HG03342 (cell line): Measurements from ENCODE around the gene COMP.
"Not testable (repeated sequence)": the region's sequence is repeated elsewhere in the genome, so short reads cannot be mapped to it uniquely, and the experiment has no call there.

ENCODE experiments used
- ATAC-seq: cut with Tn5 transposase; IDR thresholded peaks from one replicate; pipeline ENCODE4 v1.9.1; 2021; ENCODE audit warnings: mild to moderate bottlenecking, moderate library complexity; ENCODE audit not compliant: unreplicated experiment

The COMP gene

DNA sequence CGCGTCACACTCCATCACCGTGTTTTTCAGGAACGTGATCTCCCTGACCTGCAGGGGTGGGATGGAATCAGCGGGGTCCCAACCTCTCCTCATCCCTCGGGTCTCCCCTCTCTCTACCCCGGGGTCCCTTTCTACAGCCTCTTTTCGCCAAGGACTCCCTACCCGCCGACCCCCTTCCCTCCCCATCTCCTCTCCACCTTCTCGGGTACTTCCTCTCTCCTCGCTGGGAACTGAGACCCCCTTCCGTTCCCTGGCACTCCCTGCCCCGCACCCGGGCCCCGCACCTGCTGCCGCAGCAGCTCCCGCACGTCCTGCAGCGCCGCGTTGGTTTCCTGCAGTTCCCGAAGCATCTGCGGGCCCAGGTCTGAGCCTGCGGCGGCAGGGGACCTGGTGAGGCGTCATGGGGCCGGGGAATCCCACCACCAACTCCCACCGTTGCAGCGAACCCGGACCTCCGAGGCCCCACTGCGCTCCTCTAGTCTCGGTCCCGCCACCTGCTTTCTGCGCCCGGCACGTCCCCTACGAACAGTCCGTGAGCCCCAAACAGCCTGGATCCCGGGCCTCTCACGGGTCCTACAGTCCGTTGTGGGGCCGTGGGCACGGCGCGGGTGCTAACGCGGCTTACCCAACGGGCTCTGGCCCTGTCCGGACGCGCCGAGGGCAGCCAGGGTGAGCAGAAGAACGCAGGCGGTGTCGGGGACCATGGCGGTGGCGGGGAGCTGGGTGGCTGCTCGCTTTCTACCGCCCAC lies at the start of gene COMP:
Gene COMP (minus strand): TSS at position 740 of the 749 bp plus-strand sequence. CDS start 36 bp downstream, at position 704.
- no peak for ATAC-seq

DNA sequence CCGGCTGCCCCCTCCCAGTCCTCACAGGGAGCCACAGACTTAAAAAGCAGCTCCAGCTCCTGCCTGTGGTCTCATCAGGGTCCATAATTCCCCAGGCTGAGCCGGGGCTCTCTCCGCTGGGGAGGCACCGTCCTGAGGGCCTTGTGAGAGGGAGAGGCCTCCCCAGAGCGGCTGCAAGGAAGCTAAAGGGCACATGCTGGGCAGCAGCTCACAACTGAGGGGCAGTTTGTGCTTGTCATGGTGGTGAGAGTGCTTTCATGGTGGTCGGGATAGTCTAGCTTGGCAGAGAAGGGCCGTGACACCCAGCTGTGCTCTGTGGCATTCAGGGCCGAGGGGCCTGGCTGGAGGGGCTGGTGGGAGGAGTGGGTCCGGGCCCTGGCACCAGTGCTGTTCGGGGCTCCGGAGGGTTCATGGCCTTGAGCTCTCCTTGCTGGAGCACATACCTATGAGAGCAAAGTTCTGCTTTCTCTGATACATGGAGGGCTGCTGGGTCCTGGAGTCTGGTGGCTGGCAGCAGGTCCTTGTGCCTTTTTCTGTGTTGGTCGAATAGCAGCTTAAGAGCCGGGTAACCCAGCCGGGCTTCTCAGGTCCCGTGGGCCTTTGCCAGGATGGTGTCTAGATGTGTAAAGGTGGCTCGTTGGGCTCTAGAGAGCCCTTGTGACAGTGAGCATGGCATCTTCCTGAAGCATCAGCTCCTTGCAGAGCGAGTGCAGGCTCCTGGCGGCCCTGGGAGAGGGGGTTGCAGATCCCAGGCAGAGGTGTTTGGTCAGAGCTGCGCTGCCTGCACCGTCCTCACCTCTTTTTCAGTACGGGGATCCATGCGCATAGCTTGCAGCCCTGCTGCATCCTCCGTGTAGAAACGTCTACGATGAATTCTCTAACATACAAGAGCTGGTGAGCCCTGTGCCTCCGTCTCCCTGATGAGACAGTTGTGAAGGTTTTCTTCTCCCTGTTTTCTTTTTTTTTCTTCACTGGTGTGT lies 49.5 kb upstream of the COMP start:
- no peak for ATAC-seq

GRCh38 chr19:18839465-18840287 lies 48.6 kb upstream of the COMP start:
- no peak for ATAC-seq

GRCh38 chr19:18834644-18834984 lies 43.5 kb upstream of the COMP start:
- no peak for ATAC-seq

GRCh38 chr19:18833849-18834643 lies 42.9 kb upstream of the COMP start:
- ATAC-seq: no peak

GRCh38 chr19:18833141-18833476 lies 42.0 kb upstream of the COMP start:
- ATAC-seq: no peak

DNA sequence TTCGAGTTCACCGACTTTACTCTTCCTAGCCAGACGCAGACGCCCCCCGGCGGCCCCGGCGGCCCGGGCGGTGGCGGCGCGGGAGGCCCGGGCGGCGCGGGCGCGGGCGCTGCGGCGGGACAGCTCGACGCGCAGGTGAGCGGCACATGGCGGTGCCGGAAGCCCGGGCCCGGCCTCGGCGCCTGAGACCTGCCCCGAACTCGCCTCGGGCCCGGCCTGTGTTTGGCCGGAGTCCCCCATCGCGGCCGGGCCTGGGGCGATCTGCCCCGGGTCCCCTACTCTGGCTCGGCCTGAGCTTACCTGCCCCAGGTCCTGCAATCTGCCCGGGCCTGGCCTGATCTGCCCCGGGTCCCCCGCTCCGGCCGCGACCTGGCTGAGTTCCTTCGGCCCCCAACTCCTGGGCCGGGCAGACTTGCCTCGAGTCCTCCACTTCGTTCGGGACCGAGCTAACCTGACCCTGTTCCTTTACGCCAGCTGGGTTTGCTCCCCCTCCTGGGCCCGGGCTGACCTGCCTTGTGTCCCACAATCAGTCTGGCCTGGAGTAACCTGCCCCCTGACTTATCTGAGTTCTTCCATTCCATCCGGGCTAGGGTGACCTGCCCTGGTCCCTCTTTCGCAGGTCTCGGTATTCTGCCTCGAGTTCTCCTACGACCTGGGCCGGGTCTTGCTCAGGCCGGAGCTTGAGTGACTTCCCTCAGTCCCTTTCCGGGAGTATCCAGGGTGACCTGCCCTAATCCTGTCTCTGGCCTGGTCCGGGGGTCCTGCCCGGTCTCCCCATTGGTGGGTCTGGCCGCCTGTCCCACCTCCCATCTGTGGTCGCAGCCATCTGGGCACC lies 41.4 kb upstream of the COMP start:
- peak; percentile 25 for ATAC-seq

GRCh38 chr19:18831524-18832305 lies 40.6 kb upstream of the COMP start, which contains the start of gene UPF1:
UPF1 (plus strand) TSS chr19:18831959; CDS start chr19:18832210, 251 bp downstream.
- peak; percentile 81 for ATAC-seq

- ATAC-seq: no peak
Observed at GRCh38 chr19:18830488-18830887, 39.4 kb upstream of the COMP start.

- ATAC-seq: no peak
Observed at GRCh38 chr19:18828786-18829185, 37.7 kb upstream of the COMP start.

GRCh38 chr19:18817574-18817973 lies 26.5 kb upstream of the COMP start:
- ATAC-seq: no peak

- ATAC-seq: not testable (repeated sequence)
Observed at GRCh38 chr19:18816645-18817044, 25.5 kb upstream of the COMP start.

GRCh38 chr19:18815673-18816072 lies 24.6 kb upstream of the COMP start:
- no peak for ATAC-seq

GRCh38 chr19:18814063-18814462 lies 23.0 kb upstream of the COMP start:
- no peak for ATAC-seq

- not testable (repeated sequence) for ATAC-seq
Observed at GRCh38 chr19:18811638-18812037, 20.5 kb upstream of the COMP start.

- ATAC-seq: no peak
Observed at GRCh38 chr19:18809149-18809868, 18.2 kb upstream of the COMP start.

DNA sequence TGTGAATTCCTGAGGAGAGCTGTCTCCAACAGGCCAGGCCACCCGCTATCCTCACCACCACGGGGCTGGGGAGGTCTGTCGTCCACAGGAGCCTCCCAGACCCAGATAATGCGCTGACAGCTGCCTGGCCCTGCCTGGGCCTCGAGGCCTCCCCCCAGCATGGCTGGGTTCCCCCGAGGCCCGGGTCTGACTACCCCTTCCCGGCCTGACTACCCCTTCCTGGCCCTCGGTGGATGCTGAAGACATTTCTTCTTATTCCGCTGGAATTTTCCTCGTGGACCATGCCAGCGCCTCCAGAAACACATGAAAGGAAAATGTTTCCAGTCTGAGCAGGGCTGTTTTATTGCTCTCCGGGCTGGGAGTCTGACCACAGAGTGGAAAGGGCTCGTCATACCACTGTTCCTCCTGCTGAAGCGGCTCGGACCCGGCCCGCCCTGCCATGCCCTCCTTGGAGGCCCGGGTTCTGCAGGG lies 16.8 kb upstream of the COMP start:
- no peak for ATAC-seq

DNA sequence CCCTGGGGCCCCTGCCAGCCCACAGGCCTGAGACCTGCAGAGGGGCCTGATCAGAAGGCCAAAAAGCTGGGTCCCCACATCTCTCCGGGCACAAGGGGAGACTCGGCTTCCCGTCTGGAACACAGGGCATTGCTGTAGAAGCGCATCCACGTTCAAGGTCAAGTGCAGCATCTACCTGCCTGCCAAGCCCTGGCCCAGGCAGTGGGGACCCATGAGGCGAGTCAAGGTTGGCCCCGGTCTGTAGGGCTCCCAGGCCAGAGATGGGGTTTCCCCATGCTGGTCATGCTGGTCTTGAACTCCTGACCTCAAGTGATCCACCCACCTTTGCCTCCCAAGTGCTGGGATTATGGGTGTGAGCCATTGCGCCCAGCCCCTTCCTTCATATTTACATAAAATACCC lies 13.5 kb upstream of the COMP start:
- no peak for ATAC-seq
